ENCODE results near the gene NR1H2. TPM values are rescaled to one million over a fixed set of nuclear protein-coding genes. Genes with fewer than 3 reads are reported as not detected.

The NR1H2 gene
- total RNA-seq, 1 donor: 127 TPM

DNA sequence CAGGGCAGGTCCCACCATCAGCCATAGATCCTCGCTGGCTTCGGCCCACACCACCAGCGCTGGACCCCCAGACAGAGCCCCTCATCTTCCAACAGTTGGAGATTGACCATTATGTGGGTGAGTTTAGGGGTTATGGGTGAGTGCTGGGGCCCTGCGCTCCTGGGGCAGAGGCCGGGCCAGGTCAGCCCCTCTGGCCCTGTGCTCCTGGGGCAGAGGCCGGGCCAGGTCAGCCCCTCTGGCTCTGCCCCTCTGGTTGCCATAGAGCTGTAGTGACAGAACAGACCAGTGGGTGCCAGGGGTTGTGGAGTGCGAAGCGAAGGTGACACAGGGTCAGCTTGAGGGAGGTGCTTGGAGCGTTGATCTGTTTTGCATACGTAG, 23.1 kb downstream of the NR1H2 start:
- DNase-seq (ENCODE audit: low read depth in 2 of 3, low spot score in 2 of 3): no peak

- DNase-seq (ENCODE audit: low read depth in 2 of 3, low spot score in 2 of 3): no peak
Measured at GRCh38 chr19:50401605-50402450, 25.6 kb downstream of the NR1H2 start.

DNA sequence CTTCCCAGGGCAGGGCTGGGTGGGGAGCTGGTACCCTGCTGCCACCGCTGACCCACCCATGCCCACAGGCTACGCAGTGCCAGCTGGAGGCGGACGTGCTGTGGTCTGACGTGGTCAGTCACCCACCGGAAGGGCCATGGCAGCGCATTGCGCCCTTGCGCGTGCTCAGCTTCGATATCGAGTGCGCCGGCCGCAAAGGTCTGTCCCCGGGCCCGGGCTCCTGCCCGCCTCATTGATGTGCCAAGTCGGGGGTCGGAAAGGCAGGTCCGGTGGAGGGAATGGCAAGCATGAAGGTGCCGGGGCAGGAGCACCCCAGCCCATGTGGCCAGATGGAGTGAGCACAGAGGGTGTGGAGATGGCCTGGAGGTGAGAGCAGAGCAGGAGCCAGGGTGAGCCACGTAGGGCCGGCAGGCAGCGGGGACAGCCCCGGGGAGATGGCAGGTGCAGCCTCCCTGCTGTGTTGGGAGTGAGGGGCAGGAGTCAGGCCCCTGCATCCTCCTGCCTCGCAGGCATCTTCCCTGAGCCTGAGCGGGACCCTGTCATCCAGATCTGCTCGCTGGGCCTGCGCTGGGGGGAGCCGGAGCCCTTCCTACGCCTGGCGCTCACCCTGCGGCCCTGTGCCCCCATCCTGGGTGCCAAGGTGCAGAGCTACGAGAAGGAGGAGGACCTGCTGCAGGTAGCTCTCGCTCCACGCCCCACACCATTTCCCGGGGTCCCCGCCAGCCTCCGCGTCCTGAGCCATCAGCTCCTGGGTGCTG, 26.5 kb downstream of the NR1H2 start:
- no peak for DNase-seq (ENCODE audit: low read depth in 2 of 3, low spot score in 2 of 3)

DNA sequence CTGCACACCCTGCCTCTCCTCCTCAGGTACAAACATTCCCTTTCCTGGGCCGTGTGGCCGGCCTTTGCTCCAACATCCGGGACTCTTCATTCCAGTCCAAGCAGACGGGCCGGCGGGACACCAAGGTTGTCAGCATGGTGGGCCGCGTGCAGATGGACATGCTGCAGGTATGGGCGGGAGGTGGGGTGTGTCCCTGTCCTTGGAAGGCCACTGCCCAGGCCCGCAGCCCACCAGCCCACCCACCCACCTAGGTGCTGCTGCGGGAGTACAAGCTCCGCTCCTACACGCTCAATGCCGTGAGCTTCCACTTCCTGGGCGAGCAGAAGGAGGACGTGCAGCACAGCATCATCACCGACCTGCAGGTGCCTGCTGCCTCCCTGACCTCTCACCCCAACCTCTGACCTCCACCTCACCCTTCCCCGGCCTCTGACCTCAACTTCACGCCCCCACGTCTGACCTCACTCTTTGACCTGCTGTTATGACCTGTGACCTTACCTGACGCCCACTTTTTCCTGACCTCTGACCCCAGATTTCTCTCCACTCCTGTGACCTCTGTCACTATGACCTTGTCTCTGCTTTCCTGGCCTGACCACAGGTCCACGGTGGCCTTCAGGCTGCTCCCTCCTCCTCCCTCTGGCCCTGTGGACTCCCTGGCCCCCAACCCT, 30.0 kb downstream of the NR1H2 start:
- DNase-seq (ENCODE audit: low read depth in 2 of 3, low spot score in 2 of 3): no peak

GRCh38 chr19:50406829-50407228, 30.6 kb downstream of the NR1H2 start:
- no peak for DNase-seq (ENCODE audit: low read depth in 2 of 3, low spot score in 2 of 3)

- DNase-seq (ENCODE audit: low read depth in 2 of 3, low spot score in 2 of 3): no peak
Measured at GRCh38 chr19:50409347-50409746, 33.1 kb downstream of the NR1H2 start.

- DNase-seq (ENCODE audit: low read depth in 2 of 3, low spot score in 2 of 3): no peak
Measured at GRCh38 chr19:50410109-50410508, 33.9 kb downstream of the NR1H2 start.

DNA sequence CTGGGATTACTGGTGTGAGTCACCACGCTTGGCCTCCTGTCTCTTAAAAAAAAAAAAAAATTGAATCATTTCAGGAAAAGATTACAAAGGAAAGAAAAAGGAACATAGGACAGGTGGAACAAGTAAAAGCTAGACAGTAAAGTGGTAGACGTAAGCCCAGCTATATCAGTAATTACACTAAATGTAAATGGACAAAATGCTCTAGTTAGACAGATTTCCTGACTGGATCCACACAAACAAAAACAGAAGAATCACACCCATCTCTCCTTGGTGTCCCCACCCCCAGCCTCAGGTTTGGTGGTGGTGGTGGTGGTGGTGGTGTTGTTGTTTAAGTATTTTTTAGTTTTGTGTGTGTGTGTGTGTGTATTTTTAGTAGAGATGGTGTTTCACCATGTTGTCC, 36.2 kb downstream of the NR1H2 start:
- no peak for DNase-seq (ENCODE audit: low read depth in 2 of 3, low spot score in 2 of 3)

DNA sequence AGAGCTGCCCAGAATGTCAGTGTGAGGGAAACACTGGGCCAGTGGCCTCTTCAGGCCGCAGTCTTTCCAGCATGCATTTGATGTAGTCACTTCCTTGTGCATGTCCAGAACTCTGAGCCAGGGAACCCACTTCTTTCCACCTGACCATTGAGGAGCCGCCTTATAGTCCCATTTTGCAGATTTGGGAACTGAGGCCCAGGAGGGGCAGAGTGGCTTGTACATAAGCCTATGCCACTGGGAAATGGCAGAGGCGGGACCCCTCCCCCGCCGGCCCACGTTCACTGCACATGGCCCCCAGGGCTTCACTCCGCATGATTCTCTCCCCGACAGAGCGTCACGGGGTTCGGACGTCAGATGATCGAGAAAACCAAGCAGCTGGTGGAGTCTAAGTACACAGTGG, 36.8 kb downstream of the NR1H2 start:
- no peak for DNase-seq (ENCODE audit: low read depth in 2 of 3, low spot score in 2 of 3)

DNA sequence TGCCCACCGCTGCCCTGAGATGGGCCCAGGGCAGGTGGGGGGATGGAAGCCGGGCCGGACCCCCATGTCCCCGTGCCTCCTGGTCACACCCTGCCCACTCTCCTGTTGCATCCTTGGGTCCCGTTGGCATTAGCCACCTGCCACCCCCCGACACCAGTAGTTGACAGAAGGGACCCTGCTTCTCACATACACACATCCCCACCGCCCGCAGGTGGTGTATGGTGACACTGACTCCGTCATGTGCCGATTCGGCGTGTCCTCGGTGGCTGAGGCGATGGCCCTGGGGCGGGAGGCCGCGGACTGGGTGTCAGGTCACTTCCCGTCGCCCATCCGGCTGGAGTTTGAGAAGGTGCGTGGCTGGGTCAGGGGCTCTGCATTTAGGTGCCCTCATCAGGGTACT, 37.3 kb downstream of the NR1H2 start:
- no peak for DNase-seq (ENCODE audit: low read depth in 2 of 3, low spot score in 2 of 3)

DNA sequence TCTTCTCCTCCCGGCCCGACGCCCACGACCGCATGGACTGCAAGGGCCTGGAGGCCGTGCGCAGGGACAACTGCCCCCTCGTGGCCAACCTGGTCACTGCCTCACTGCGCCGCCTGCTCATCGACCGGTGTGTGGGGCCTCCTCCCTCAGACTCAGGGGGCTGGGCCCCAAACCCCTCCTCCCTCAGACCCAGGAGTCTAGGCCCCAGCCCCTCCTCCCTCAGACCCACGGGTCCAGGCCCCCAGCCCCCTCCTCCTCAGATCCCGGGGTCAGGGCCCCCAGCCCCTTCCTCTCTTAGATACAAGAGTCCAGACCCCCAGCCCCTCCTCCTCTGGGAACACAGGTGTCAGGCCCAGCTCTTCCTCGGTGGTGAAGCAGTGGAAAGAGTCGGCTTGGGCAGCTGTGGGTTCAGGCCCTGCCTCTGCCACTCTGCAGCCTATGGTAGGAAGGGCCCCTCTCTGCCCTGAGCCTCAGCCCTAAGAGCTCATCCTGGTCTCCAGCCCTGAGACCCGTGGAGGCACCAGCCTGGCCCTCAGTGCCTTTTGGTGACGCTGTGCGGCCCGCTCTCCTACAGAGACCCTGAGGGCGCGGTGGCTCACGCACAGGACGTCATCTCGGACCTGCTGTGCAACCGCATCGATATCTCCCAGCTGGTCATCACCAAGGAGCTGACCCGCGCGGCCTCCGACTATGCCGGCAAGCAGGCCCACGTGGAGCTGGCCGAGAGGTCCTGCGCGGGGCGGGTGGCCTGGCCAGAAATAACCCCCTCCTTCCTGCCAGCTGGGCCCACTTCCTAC, 38.8 kb downstream of the NR1H2 start:
- DNase-seq (ENCODE audit: low read depth in 2 of 3, low spot score in 2 of 3): peak; percentile 37 to 85 (median 81)

DNA sequence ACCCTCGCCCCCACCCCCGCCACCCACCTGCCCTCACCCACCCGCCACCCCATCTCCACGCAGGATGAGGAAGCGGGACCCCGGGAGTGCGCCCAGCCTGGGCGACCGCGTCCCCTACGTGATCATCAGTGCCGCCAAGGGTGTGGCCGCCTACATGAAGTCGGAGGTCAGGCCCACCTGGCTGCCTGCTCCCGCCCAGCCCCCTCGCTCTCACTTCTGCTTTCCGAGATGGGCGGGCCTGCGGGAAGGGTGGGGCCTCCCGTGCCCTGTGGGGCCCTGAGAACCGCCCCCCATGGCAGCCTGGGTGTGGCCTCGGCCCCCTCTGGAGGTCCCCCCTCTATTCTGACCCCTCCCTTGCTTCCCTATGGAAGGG, 39.4 kb downstream of the NR1H2 start:
- DNase-seq (ENCODE audit: low read depth in 2 of 3, low spot score in 2 of 3): peak in 2 of 3 donors; percentile 86 to 89

- no peak for DNase-seq (ENCODE audit: low read depth in 2 of 3, low spot score in 2 of 3)
Measured at GRCh38 chr19:50416034-50416977, 40.0 kb downstream of the NR1H2 start.

DNA sequence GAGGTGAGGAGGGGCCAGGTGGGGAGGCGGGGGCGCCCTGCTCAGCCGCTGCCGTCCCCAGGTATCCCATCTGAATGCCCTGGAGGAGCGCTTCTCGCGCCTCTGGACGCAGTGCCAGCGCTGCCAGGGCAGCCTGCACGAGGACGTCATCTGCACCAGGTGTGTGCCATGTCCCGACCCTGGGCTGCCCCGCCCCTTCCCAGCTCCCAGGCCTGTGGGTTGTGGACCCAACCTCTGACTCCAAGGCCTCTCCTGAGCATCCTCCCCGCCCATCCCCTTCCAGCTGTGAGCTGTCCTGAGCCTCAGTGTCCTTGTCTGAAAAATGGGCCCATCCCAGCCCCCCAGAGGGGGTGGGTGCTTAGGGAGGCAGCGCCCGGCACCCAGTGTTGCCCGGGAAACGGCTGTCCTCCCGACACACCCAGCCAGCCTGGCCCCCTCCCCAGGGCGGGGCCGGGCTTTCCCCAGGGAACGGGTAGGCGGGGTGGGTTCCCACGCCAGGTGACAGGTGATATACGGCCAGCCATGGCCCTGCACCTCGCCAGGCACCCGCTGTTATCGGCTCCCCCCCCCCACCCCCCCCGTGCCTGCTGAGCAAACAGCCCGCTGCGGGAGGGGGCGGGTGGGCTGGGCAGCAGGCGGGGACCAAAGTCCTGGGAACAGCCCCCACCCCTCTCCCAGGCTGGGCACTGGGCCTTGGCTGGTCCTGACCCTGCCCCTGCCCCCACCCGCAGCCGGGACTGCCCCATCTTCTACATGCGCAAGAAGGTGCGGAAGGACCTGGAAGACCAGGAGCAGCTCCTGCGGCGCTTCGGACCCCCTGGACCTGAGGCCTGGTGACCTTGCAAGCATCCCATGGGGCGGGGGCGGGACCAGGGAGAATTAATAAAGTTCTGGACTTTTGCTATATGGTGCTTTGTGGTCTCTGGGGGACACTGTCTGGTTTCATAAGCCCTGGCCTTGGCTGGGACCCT, 41.1 kb downstream of the NR1H2 start:
- no peak for DNase-seq (ENCODE audit: low read depth in 2 of 3, low spot score in 2 of 3)

DNA sequence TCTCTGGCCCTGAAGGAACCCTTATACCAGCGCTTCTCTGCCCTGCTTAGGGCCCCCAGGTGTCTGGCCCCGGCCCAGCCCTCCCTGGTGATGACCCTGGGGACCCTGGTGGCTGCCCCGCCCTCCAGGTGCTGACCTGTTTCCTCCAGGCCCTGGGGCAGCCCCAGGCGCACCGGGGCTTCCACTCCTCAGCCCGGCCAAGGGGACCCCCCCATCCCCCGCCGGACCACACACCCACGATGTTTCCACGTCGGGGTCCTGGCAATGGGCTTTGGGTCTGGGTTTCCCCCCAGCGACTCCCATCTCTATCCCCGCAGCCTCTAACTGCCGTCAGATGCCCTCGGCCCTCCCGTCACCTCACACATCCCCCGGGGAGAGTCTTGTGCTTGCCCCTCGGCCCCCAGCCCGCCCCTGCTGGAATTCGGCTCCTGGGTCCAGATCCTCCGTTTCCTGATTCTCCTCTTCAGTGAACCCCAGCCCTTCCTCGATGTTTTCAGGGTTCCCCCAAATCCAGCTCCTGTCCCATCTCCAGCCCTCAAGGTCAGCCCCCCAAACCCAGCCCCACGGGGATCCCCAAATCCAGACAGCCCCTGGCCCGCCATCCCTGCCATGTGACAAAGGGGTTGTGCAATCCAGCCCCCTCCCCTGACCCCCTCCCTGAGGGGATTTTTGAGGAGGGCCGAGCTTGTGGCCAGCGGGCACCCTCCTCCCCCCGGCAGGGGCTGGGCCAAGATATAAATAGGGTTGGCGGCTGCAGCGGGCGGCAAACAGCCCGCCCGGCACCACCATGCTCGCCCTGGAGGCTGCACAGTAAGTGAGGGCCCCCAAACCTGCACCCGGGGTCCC, 42.1 kb downstream of the NR1H2 start, which contains the start of gene SPIB:
SPIB (plus strand) TSS at position 763 of the 846 bp plus-strand sequence; CDS start at position 788, 25 bp downstream.
- peak in 1 of 3 donors; percentile 18 for DNase-seq (ENCODE audit: low read depth in 2 of 3, low spot score in 2 of 3)

GRCh38 chr19:50419022-50419579, 42.8 kb downstream of the NR1H2 start:
- no peak for DNase-seq (ENCODE audit: low read depth in 2 of 3, low spot score in 2 of 3)

- no peak for DNase-seq (ENCODE audit: low read depth in 2 of 3, low spot score in 2 of 3)
Measured at GRCh38 chr19:50419580-50420035, 43.4 kb downstream of the NR1H2 start.

Measured in hematopoietic multipotent progenitor cell (in vitro differentiated cells).